ENCODE results near the gene ETV4. TPM values are rescaled to one million over a fixed set of nuclear protein-coding genes. Genes with fewer than 3 reads are reported as not detected.
A peak's percentile ranks its signal among the peaks of the same experiment; 100 is the strongest.

Gene ETV4
- 2.8 TPM for polyA plus RNA-seq (2013, experiment 1 of 4)
- polyA plus RNA-seq (2013, experiment 2 of 4), result 1.6 TPM
- 1.4 TPM for polyA plus RNA-seq (2013, experiment 3 of 4)
- 1.8 TPM for polyA plus RNA-seq (2013, experiment 4 of 4)

DNA sequence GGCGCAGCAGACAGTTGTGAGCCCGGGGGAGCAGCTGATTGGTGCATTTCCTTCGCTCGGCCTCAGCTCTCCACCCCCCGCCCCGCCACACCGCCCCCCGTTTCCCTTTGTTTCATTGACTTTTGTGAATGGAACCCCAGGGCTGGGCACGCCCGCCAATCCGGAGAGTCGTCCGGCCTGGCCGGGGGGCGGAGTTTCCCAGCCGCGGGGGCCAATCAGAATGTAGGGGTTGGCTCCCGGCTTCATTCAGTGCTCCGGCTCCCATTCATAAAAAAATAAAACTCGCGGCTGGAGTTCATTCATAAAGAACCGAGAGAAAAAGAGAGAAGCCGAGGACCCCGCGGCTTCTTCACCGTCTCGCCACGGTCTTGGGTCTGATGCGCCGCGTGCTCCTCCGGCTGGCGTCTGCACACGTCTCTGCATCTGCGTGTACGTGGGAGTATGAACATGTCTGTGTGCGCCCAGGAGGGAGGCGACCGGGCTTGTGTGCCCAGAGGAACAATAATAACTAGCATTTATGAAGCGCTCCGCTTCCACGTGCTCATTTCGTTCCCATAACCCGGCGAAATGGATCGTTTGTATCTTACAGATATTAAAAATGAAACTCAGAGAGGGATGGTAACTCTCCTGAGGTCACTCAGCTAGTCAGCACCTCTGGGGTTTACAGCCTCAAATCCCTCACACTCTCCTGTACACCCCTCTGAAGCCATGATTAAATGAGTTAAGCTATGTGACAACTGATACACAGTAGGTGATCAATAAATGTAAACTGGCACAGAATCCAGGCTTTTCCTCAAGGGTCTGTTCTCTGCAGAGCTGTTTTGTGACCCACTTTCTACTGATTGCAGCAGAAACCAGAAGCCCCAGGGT, at the start of gene ETV4:
TSS of gene ETV4 (minus strand) at position 22 of the 870 bp plus-strand sequence. CDS start 723 bp downstream, outside the sequence.
- 2% methylated on average over 46 of the region's 46 CpGs for WGBS, 2 experiments
- peaks cover 35% of the 10 kb centered on the region for H3K4me1 ChIP-seq (ENCODE audit: control insufficient read depth, insufficient read depth, low read length)
- peak within 1 kb of the TSS; percentile 35 for H3K4me3 ChIP-seq (ENCODE audit: insufficient read depth, low read depth, low read length)
- H3K9me3 ChIP-seq (ENCODE audit: control insufficient read depth, low read length), result no peaks in the 10 kb centered on the region
- peaks cover 69% of the 10 kb centered on the region for H3K27me3 ChIP-seq (ENCODE audit: control insufficient read depth, insufficient read depth, low read length, poor library complexity, severe bottlenecking)
- no peaks in the 10 kb centered on the region for H3K36me3 ChIP-seq (ENCODE audit: control insufficient read depth, insufficient read depth, low read length)
- H3K27ac ChIP-seq (ENCODE audit: insufficient read depth, low read depth, low read length, poor library complexity, severe bottlenecking), result no peak within 1 kb of the TSS

DNA sequence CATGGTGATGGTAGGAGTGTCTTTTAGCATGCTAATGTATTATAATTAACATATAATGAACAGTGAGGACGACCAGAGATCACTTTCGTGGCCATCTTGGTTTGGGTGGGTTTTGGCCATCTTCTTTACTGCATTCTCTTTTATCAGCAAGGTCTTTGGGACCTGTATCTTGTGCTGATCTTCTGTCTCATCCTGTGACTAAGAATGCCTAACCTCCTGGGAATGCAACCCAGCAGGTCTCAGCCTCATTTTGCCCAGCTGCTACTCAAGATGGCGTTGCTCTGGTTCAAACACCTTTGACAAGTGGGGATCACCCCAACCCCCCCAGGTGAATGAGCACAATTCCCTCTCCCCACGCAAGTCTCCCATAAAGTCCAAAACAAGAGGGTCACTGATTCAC, 49.3 kb upstream of the ETV4 start:
- Histone ChIP-seq H3K36me3 (ENCODE audit: control insufficient read depth, insufficient read depth, low read length) (no peaks in the 10 kb centered on the region), H3K4me1 (ENCODE audit: control insufficient read depth, insufficient read depth, low read length) (peaks cover 14% of the 10 kb centered on the region), H3K4me3 (ENCODE audit: insufficient read depth, low read depth, low read length) (no peak overlapping the region), H3K27me3 (ENCODE audit: control insufficient read depth, insufficient read depth, low read length, poor library complexity, severe bottlenecking) (no peaks in the 10 kb centered on the region), H3K9me3 (ENCODE audit: control insufficient read depth, low read length) (no peaks in the 10 kb centered on the region), H3K27ac (ENCODE audit: insufficient read depth, low read depth, low read length, poor library complexity, severe bottlenecking) (no peak overlapping the region)
- WGBS, 2 experiments, result 74 to 75% methylated on average over 4 of the region's 4 CpGs

DNA sequence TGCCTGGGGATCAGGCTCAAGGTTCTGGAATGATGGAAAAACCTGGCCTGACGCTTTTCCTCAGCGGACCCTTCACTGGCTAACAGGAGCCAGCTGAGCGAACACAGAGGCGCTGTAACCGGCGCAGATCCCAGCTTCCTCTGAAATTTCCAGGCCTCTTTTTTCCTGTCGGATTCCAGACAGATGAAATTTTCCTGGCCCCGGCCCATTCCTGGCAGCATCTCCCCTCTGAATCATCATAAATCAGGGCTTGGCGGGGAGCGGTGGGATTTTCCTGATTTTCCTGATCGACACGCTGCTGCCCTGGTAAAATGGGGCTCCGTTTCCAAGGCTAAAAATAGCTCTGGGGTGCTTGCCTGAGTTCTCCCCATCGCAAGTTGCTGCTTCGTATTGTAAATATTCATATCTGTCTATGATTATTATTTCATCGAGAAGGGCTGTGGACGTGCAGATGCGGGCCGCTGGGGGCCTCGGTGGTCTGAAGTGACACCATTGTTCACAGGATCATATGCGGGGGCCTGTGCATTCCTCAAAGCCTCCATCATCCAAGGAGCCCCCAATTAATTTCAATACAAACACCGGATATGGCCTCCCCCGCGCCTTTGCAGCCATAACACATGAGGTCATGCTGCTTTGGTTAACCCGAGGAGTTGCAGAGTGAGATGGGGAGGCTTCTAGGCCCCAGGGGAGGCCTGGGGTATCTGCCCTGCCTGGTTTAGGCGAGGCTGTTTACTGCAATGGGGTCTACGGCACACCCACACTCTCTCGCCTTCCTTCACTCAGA, 45.8 kb upstream of the ETV4 start:
- Histone ChIP-seq H3K9me3 (ENCODE audit: control insufficient read depth, low read length) (no peaks in the 10 kb centered on the region), H3K36me3 (ENCODE audit: control insufficient read depth, insufficient read depth, low read length) (no peaks in the 10 kb centered on the region), H3K4me1 (ENCODE audit: control insufficient read depth, insufficient read depth, low read length) (peaks cover 10% of the 10 kb centered on the region), H3K27me3 (ENCODE audit: control insufficient read depth, insufficient read depth, low read length, poor library complexity, severe bottlenecking) (no peaks in the 10 kb centered on the region), H3K4me3 (ENCODE audit: insufficient read depth, low read depth, low read length) (no peak overlapping the region), H3K27ac (ENCODE audit: insufficient read depth, low read depth, low read length, poor library complexity, severe bottlenecking) (no peak overlapping the region)
- WGBS, 2 experiments, result 82 to 84% methylated on average over 28 of the region's 28 CpGs

DNA sequence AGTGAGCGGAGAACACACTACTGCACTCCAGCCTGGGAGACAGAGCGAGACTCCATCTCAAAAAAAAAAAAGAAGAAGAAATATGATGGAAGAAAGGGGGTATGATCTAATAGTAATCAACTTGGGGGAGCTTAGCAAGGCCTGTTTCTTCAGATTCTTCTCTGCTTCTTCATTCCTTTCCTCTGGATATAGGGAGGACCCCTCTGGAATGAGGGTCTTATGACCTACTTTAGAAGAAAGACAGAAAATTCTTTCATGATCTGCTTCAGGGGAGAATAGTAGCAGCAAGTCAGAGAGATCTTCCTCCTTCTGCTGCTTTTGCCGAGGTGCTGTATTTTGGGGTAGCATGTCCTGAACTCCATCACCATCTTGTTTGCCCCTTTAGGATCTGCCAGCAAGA, 44.9 kb upstream of the ETV4 start:
- WGBS, 2 experiments, result 88 to 92% methylated on average over 3 of the region's 3 CpGs
- Histone ChIP-seq H3K27me3 (ENCODE audit: control insufficient read depth, insufficient read depth, low read length, poor library complexity, severe bottlenecking) (no peaks in the 10 kb centered on the region), H3K27ac (ENCODE audit: insufficient read depth, low read depth, low read length, poor library complexity, severe bottlenecking) (no peak overlapping the region)

DNA sequence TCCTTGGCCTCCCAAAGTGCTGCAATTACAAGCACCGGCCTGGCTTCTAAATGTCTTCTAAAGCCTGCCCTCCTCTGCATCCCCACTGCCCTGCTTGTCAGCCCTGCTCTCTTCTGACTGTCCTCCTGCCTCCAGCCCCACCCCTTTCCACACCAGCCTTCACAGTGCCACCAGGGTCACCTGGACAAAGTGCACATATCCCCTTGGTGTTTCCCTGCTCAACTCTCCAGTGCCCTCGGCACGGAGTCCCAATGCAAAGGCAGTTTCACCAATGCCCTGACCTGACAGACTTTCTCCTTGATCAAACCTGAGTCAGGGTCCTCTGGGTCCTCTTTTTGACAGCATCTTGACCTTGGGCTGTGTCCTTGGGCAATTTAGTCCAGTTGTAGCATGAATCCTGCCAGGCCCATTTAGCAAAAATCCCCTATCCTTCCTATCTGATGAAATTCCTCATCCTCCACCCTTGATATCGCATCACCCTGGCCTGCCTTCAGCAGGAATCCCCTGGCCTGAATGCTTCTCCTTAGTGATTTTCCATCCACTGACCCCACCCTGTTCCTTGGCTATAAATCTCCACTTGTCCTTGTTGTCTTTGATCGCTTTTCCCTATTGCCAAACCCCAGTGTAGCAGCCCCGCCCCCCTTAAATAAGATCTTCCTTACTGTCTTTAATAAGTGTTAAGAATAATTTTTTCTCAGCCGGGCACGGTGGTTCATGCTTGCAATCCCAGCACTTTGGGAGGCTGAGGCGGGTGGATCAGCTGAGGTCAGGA, 42.7 kb upstream of the ETV4 start:
- WGBS, 2 experiments, result 92% methylated on average over 8 to 9 of the region's 9 CpGs
- H3K36me3 ChIP-seq (ENCODE audit: control insufficient read depth, insufficient read depth, low read length), result no peaks in the 10 kb centered on the region
- peaks cover 10% of the 10 kb centered on the region for H3K4me1 ChIP-seq (ENCODE audit: control insufficient read depth, insufficient read depth, low read length)
- no peaks in the 10 kb centered on the region for H3K9me3 ChIP-seq (ENCODE audit: control insufficient read depth, low read length)
- H3K27me3 ChIP-seq (ENCODE audit: control insufficient read depth, insufficient read depth, low read length, poor library complexity, severe bottlenecking), result no peaks in the 10 kb centered on the region
- no peak overlapping the region for H3K27ac ChIP-seq (ENCODE audit: insufficient read depth, low read depth, low read length, poor library complexity, severe bottlenecking)
- H3K4me3 ChIP-seq (ENCODE audit: insufficient read depth, low read depth, low read length), result no peak overlapping the region

More for the DNA sequence above, 44.9 kb upstream of the ETV4 start:
- Histone ChIP-seq H3K4me1 (ENCODE audit: control insufficient read depth, insufficient read depth, low read length) (peaks cover 10% of the 10 kb centered on the region), H3K4me3 (ENCODE audit: insufficient read depth, low read depth, low read length) (no peak overlapping the region), H3K36me3 (ENCODE audit: control insufficient read depth, insufficient read depth, low read length) (no peaks in the 10 kb centered on the region), H3K9me3 (ENCODE audit: control insufficient read depth, low read length) (no peaks in the 10 kb centered on the region)

DNA sequence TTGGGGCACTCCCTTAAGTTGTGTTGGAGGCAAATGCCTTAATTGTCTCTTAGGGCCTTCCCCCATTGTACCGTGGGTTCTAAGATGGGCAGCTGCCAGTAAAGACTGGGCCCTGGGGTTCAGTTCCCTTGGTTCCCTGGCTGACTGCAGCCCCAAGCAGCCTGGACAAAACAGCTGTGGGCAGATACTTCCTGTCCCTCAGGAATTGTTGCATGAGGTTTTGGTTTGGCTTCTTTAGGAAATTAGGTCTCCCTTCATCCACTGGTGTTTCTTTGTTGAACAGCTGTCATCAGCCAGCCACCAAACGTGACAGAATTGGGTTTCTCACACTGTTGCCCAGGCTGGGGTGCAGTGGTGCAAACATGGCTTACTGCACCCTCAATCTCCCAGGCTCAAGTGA, 42.0 kb upstream of the ETV4 start:
- Histone ChIP-seq H3K4me1 (ENCODE audit: control insufficient read depth, insufficient read depth, low read length) (peaks cover 10% of the 10 kb centered on the region), H3K4me3 (ENCODE audit: insufficient read depth, low read depth, low read length) (no peak overlapping the region), H3K36me3 (ENCODE audit: control insufficient read depth, insufficient read depth, low read length) (no peaks in the 10 kb centered on the region), H3K9me3 (ENCODE audit: control insufficient read depth, low read length) (no peaks in the 10 kb centered on the region), H3K27me3 (ENCODE audit: control insufficient read depth, insufficient read depth, low read length, poor library complexity, severe bottlenecking) (no peaks in the 10 kb centered on the region), H3K27ac (ENCODE audit: insufficient read depth, low read depth, low read length, poor library complexity, severe bottlenecking) (no peak overlapping the region)
- 87 to 89% methylated on average over 2 of the region's 2 CpGs for WGBS, 2 experiments

DNA sequence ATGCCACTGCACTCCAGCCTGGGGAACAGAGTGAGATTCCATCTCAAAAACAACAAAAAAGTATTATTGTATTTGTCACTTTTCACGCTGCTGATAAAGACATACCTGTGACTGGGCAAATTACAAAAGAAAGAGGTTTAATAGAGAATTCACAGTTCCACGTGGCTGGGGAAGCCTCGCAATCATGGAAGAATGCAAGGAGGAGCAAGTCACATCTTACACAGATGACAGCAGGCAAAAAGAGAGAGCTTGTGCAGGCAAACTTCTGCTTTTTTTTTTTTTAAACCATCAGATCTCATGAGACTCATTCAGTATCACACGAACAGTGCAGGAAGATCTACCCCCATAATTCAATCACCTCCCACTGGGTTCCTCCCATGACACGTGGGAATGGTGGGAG, 41.5 kb upstream of the ETV4 start:
- no peaks in the 10 kb centered on the region for H3K9me3 ChIP-seq (ENCODE audit: control insufficient read depth, low read length)
- H3K27ac ChIP-seq (ENCODE audit: insufficient read depth, low read depth, low read length, poor library complexity, severe bottlenecking), result no peak overlapping the region
- 92 to 96% methylated on average over 5 of the region's 5 CpGs for WGBS, 2 experiments
- H3K27me3 ChIP-seq (ENCODE audit: control insufficient read depth, insufficient read depth, low read length, poor library complexity, severe bottlenecking), result no peaks in the 10 kb centered on the region
- no peak overlapping the region for H3K4me3 ChIP-seq (ENCODE audit: insufficient read depth, low read depth, low read length)
- H3K4me1 ChIP-seq (ENCODE audit: control insufficient read depth, insufficient read depth, low read length), result peaks cover 10% of the 10 kb centered on the region
- no peaks in the 10 kb centered on the region for H3K36me3 ChIP-seq (ENCODE audit: control insufficient read depth, insufficient read depth, low read length)

DNA sequence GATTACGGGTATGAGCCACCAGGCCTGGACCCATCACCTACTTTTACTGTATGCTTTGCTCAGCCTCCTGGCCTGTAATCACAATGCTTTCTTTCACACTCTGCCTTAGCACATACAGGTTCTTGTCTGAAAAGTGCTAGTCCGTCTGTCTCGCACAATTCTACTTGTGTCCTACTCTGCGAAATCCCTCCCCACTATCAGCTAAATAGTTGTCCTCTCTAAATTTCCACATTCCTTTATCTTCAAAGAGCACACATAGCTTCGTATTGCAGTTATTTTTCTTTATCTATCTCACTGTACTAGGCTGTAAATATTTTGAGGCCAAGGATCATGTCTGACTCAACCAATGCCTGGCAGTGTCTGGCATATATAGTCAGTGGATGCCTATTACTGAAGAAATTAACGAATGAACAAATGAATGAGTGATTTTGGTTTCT, 38.5 kb upstream of the ETV4 start:
- whole genome bisulfite sequencing, 2 experiments, result 95 to 97% methylated on average over 6 of the region's 6 CpGs
- H3K27ac ChIP-seq (ENCODE audit: insufficient read depth, low read depth, low read length, poor library complexity, severe bottlenecking), result no peak overlapping the region
- H3K9me3 ChIP-seq (ENCODE audit: control insufficient read depth, low read length), result no peaks in the 10 kb centered on the region
- no peaks in the 10 kb centered on the region for H3K27me3 ChIP-seq (ENCODE audit: control insufficient read depth, insufficient read depth, low read length, poor library complexity, severe bottlenecking)
- H3K4me3 ChIP-seq (ENCODE audit: insufficient read depth, low read depth, low read length), result no peak overlapping the region
- H3K36me3 ChIP-seq (ENCODE audit: control insufficient read depth, insufficient read depth, low read length), result no peaks in the 10 kb centered on the region
- H3K4me1 ChIP-seq (ENCODE audit: control insufficient read depth, insufficient read depth, low read length), result no peaks in the 10 kb centered on the region

DNA sequence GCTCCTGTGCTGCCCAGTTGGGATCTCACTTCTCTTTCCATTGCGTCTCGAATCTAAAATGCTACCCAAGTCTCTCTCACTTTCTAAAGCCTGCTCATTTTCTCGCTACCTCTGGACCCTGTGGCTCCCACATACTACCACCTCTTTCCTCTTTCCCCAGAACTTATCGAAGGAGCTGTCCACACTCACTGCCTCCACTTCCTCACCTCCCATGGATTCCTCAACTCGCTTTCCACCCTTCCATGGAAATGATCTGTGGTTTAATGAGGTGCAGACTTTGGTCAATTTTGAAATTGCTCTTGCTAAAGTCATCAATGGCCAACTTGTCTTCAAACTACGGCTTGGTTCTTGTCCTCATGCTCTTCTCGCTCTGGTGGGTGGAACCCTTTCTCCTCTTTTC, 37.2 kb upstream of the ETV4 start:
- Histone ChIP-seq H3K27me3 (ENCODE audit: control insufficient read depth, insufficient read depth, low read length, poor library complexity, severe bottlenecking) (no peaks in the 10 kb centered on the region), H3K4me3 (ENCODE audit: insufficient read depth, low read depth, low read length) (no peak overlapping the region), H3K27ac (ENCODE audit: insufficient read depth, low read depth, low read length, poor library complexity, severe bottlenecking) (no peak overlapping the region), H3K4me1 (ENCODE audit: control insufficient read depth, insufficient read depth, low read length) (peaks cover 10% of the 10 kb centered on the region), H3K36me3 (ENCODE audit: control insufficient read depth, insufficient read depth, low read length) (no peaks in the 10 kb centered on the region), H3K9me3 (ENCODE audit: control insufficient read depth, low read length) (no peaks in the 10 kb centered on the region)
- 90 to 94% methylated on average over 7 of the region's 7 CpGs for WGBS, 2 experiments

All from ectodermal cell (in vitro differentiated cells).